ENCODE measurements around the gene PSMD13.

PSMD13 gene

DNA sequence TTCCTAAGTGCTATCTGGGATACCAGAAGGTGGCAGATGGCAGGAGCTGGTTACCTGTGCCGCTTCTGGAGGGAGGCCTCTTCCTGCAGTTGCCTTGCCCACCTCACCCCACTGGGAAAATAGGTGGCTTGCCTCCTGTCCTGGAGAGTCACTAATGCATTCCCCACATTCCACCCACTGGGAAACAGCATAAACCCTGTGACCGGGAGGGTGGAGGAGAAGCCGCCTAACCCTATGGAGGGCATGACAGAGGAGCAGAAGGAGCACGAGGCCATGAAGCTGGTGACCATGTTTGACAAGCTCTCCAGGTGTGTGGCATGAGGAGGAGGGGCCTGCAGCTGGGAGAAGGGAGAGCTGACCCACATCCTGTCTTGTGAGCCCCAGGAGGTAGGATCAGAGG, 23.7 kb upstream of the PSMD13 start:
- TF ChIP-seq TAF1 (IDR thresholded peaks at IDR 0.05; ENCODE audit: borderline replicate concordance, insufficient read depth, low read length) (no peak), REST (IDR thresholded peaks at IDR 0.05; ENCODE audit: insufficient read depth in 1 of 2, low read depth in 2 of 2, low read length in 2 of 2) (no peak), POLR2AphosphoS5 (IDR thresholded peaks at IDR 0.05; ENCODE audit: low read depth, low read length) (no peak), FOXP2 (optimal IDR thresholded peaks at IDR 0.05; ENCODE audit: borderline replicate concordance, extremely low read depth, extremely low read length, insufficient read depth) (no peak), SIN3A (IDR thresholded peaks at IDR 0.05; ENCODE audit: borderline replicate concordance, insufficient read depth, low read length) (no peak)

GRCh38 chr11:214083-214482, 22.7 kb upstream of the PSMD13 start:
- TF ChIP-seq TAF1 (IDR thresholded peaks at IDR 0.05; ENCODE audit: borderline replicate concordance, insufficient read depth, low read length) (no peak), POLR2AphosphoS5 (IDR thresholded peaks at IDR 0.05; ENCODE audit: low read depth, low read length) (0 out of 2 replicates have a peak, but pooled peaks have one; percentile 21)

DNA sequence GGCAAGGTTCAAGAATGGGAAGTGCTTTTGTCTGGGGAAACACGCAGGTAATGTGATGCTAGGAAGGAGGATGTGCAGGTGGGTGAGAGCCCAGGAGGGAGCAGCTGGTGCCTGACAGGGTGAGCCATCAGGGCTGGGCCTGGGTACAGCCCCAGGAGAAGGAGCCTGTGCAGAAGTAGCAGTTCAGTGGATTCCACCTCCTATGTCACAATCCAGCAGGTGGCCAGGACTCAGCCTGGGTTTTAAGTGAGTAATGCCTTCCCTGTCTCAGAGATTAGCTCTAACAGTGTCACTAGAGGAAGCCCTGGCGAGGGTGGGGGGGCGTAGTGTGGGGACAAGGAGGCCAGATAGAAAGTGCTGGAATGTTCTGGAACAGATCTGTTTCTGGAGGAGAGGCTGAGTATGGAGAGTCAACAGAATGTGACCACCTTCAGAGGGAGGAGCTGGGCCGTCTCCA, 21.2 kb upstream of the PSMD13 start:
- TF ChIP-seq TAF1 (IDR thresholded peaks at IDR 0.05; ENCODE audit: borderline replicate concordance, insufficient read depth, low read length), result no peak
- 0 out of 2 replicates have a peak, but pooled peaks have one; percentile 33 for TF ChIP-seq POLR2AphosphoS5 (IDR thresholded peaks at IDR 0.05; ENCODE audit: low read depth, low read length)

DNA sequence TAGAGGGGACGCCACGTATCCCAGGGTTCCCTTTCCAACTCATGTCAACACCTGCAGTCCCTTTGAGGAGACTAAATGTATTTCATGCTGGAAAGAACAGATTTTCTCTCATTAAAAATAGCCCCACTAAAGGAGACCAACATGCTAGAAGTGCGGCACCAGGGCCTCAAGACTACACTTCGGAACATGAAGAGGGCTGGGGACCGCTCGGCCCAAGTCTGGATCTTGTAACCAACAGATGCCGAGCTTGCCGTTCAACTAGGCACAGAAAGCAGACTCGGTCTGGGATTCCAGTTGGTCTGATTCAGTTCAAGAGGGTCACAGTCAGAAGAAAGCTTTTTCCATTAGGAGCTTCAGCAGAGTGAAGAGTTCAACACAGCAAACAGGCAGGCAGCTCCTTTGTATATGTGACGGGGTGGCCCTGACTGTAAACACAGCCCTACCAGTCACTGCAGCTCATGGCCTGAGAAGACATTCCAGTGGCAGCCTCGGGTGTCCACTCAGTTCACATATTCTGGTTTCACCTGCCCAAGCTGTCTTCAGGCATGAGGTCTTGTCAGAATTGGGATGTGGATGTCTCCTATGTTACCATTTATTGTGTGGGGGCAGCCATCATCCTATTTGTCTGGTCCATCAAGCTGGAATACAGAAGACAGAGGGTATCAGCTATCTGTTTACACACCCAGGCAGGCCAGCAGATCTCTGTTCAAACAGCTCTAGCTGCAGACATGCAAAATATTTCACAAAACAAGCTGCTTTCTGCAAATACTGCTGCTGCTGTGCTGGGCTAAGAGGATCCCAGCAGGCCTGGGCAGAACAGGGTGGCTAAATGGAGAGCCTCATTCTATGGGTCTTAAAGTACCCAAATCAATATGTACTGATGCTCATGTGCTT, 20.4 kb upstream of the PSMD13 start:
- TF ChIP-seq FOXP2 (optimal IDR thresholded peaks at IDR 0.05; ENCODE audit: borderline replicate concordance, extremely low read depth, extremely low read length, insufficient read depth) (no peak), TAF1 (IDR thresholded peaks at IDR 0.05; ENCODE audit: borderline replicate concordance, insufficient read depth, low read length) (no peak), SIN3A (IDR thresholded peaks at IDR 0.05; ENCODE audit: borderline replicate concordance, insufficient read depth, low read length) (0 out of 2 replicates have a peak, but pooled peaks have one; percentile 20), POLR2AphosphoS5 (IDR thresholded peaks at IDR 0.05; ENCODE audit: low read depth, low read length) (peak; percentile 64)

- TF ChIP-seq FOXP2 (optimal IDR thresholded peaks at IDR 0.05; ENCODE audit: borderline replicate concordance, extremely low read depth, extremely low read length, insufficient read depth) (no peak), SIN3A (IDR thresholded peaks at IDR 0.05; ENCODE audit: borderline replicate concordance, insufficient read depth, low read length) (no peak), TAF1 (IDR thresholded peaks at IDR 0.05; ENCODE audit: borderline replicate concordance, insufficient read depth, low read length) (no peak), POLR2AphosphoS5 (IDR thresholded peaks at IDR 0.05; ENCODE audit: low read depth, low read length) (no peak), REST (IDR thresholded peaks at IDR 0.05; ENCODE audit: insufficient read depth in 1 of 2, low read depth in 2 of 2, low read length in 2 of 2) (no peak)
Observed at GRCh38 chr11:217704-218103, 19.1 kb upstream of the PSMD13 start.

DNA sequence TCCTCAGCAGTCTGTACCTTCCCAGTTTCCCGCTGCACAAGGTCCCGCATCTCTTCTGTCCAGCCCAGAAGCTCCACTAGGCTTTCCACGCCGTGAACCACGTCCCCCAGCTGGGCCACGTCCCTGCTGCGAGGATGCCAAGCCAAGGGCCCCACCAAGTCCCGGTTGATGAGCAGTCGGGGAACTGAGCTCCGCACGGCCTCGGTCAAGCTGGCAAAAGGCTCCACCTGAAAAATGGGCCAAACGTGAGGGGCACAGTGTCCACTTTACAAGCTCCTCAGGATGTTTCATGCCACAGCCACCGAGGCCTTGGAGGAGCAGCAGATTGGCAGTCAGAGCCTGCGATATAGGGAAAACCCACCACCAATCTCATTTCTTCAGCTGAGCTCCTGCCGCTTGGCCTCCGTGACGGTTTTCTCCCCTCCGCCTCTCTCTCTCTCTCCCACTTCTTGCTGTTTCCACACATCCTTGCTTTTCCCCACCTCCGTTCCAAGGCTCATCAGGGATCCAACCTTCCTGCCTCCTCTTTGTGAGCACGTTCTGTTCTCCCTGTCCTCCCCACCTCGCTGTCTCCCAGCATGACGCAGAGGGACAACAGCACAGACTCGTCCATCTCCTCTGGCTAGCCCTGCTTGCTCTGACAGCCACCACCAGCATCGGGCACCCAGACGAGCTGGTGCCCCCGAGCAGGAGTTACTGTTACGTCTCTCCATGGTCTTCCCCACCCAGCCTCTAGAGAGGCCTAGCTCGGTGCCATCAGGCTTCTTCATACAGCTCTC, 17.8 kb upstream of the PSMD13 start:
- TF ChIP-seq FOXP2 (optimal IDR thresholded peaks at IDR 0.05; ENCODE audit: borderline replicate concordance, extremely low read depth, extremely low read length, insufficient read depth) (no peak), POLR2AphosphoS5 (IDR thresholded peaks at IDR 0.05; ENCODE audit: low read depth, low read length) (no peak), SIN3A (IDR thresholded peaks at IDR 0.05; ENCODE audit: borderline replicate concordance, insufficient read depth, low read length) (no peak), TAF1 (IDR thresholded peaks at IDR 0.05; ENCODE audit: borderline replicate concordance, insufficient read depth, low read length) (no peak), REST (IDR thresholded peaks at IDR 0.05; ENCODE audit: insufficient read depth in 1 of 2, low read depth in 2 of 2, low read length in 2 of 2) (no peak)
